ENCODE data around the gene AQR. TPM values are rescaled to one million over a fixed set of nuclear protein-coding genes. Genes with fewer than 3 reads are reported as not detected.
"Not testable (repeated sequence)": the region's sequence is repeated elsewhere in the genome, so short reads cannot be mapped to it uniquely, and the experiment has no call there.

Gene AQR
- polyA plus RNA-seq, 1 of the 3 experiments (the other 2 are of a cell fraction): 11.6 TPM

- no peak overlapping the region for H3K27ac ChIP-seq (ENCODE audit: low read depth in 2 of 2, low read length in 1 of 2)
- H3K9ac ChIP-seq: no peak overlapping the region
- CTCF ChIA-PET: interaction anchor here (0.6 to 4.0 kb wide), 3 partner anchors 26 to 450 kb away, joined by 3 to 13 read pairs (median 3); partner anchors contain the start of gene AQR
- no peak overlapping the region for H3K4me2 ChIP-seq
- H3K79me2 ChIP-seq (ENCODE audit: insufficient read depth): no peaks in the 10 kb centered on the region
- peaks cover 64 to 70% of the 10 kb centered on the region in 2 experiments for H3K36me3 ChIP-seq (replicated peaks in 1 of 2; ENCODE audit: control insufficient read depth in 1 of 2, insufficient read depth in 2 of 2, low read length in 1 of 2)
- DNase-seq: no peak
- no peaks in the 10 kb centered on the region for H3K4me1 ChIP-seq (ENCODE audit: control insufficient read depth in 1 of 2, insufficient read depth in 2 of 2, low read depth in 1 of 2, low read length in 1 of 2)
- H3K4me3 ChIP-seq (ENCODE audit: low read depth in 2 of 2, low read length in 1 of 2): no peak overlapping the region
- POLR2A ChIA-PET: no interaction called here
- peaks cover 11% of the 10 kb centered on the region for H3F3A ChIP-seq (replicated peaks; ENCODE audit: insufficient read depth)
- H2AFZ ChIP-seq (ENCODE audit: low read depth): no peak overlapping the region
- H3K27me3 ChIP-seq (ENCODE audit: insufficient read depth): no peaks in the 10 kb centered on the region
- H3K9me3 ChIP-seq: no peaks in the 10 kb centered on the region
- H4K20me1 ChIP-seq (ENCODE audit: insufficient read depth): peaks cover 3% of the 10 kb centered on the region; the same call in 1 of the 2 replicates
- no peaks in the 10 kb centered on the region for H3K9me2 ChIP-seq
- TF ChIP-seq CHD2 (IDR thresholded peaks at IDR 0.05; ENCODE audit: low read length, partially characterized antibody) (no peak), RXRA (IDR thresholded peaks at IDR 0.05; ENCODE audit: borderline replicate concordance, low read depth) (no peak), EZH2phosphoT487 (IDR thresholded peaks at IDR 0.05; ENCODE audit: borderline replicate concordance, low read depth) (no peak), MEF2A (IDR thresholded peaks at IDR 0.05; ENCODE audit: borderline replicate concordance, low read depth) (no peak), MXI1 (IDR thresholded peaks at IDR 0.05; ENCODE audit: low read depth, low read length) (no peak)
Observed at GRCh38 chr15:34943711-34944110, 25.8 kb downstream of the AQR start.

DNA sequence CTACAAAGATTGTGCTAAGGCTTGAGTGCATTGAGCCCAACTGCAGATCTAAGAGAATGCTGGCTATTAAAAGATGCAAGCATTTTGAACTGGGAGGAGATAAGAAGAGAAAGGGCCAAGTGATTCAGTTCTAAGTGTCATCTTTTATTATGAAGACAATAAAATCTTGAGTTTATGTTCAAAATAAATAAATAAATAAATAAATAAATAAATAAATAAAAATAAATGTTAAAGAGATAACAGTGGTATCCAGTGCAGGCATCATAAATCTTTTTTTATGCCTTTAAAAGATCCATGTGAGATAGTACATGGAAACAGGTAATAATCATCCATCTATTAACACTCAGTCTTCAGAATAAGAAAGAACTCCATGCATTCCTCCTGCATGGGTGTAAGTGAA, 26.3 kb downstream of the AQR start:
- DNase-seq; H2AFZ ChIP-seq (ENCODE audit: low read depth); H3K9ac ChIP-seq; H3K27me3 ChIP-seq (ENCODE audit: insufficient read depth); POLR2A ChIA-PET; H3K4me2 ChIP-seq; H3K9me2 ChIP-seq; H3K4me1 ChIP-seq (ENCODE audit: control insufficient read depth in 1 of 2, insufficient read depth in 2 of 2, low read depth in 1 of 2, low read length in 1 of 2); H3K79me2 ChIP-seq (ENCODE audit: insufficient read depth); H3K27ac ChIP-seq (ENCODE audit: low read depth in 2 of 2, low read length in 1 of 2); H3K4me3 ChIP-seq (ENCODE audit: low read depth in 2 of 2, low read length in 1 of 2); H3K9me3 ChIP-seq; H4K20me1 ChIP-seq (ENCODE audit: insufficient read depth): not testable (repeated sequence)
- Histone ChIP-seq H3K36me3 (replicated peaks in 1 of 2; ENCODE audit: control insufficient read depth in 1 of 2, insufficient read depth in 2 of 2, low read length in 1 of 2) (peaks cover 63 to 71% of the 10 kb centered on the region in 2 experiments), H3F3A (replicated peaks; ENCODE audit: insufficient read depth) (peaks cover 11% of the 10 kb centered on the region)
- CTCF ChIA-PET: interaction anchor here (4.0 kb wide), 1 partner anchor 27 kb away, joined by 13 read pairs; the partner anchor contains the start of gene AQR

- 91% methylated on average over 6 of the region's 6 CpGs for WGBS (ENCODE audit: low lambda C conversion rate)
- Histone ChIP-seq H3F3A (replicated peaks; ENCODE audit: insufficient read depth) (peaks cover 11% of the 10 kb centered on the region), H3K9ac (no peak overlapping the region), H3K9me2 (no peaks in the 10 kb centered on the region), H3K79me2 (ENCODE audit: insufficient read depth) (no peaks in the 10 kb centered on the region), H4K20me1 (ENCODE audit: insufficient read depth) (peaks cover 3% of the 10 kb centered on the region; the same call in 1 of the 2 replicates), H3K9me3 (no peaks in the 10 kb centered on the region), H3K36me3 (replicated peaks in 1 of 2; ENCODE audit: control insufficient read depth in 1 of 2, insufficient read depth in 2 of 2, low read length in 1 of 2) (peaks cover 57 to 67% of the 10 kb centered on the region in 2 experiments), H3K27ac (ENCODE audit: low read depth in 2 of 2, low read length in 1 of 2) (no peak overlapping the region), H3K27me3 (ENCODE audit: insufficient read depth) (no peaks in the 10 kb centered on the region), H3K4me3 (ENCODE audit: low read depth in 2 of 2, low read length in 1 of 2) (no peak overlapping the region), H3K4me1 (ENCODE audit: control insufficient read depth in 1 of 2, insufficient read depth in 2 of 2, low read depth in 1 of 2, low read length in 1 of 2) (no peaks in the 10 kb centered on the region), H3K4me2 (no peak overlapping the region), H2AFZ (ENCODE audit: low read depth) (no peak overlapping the region)
- ChIA-PET CTCF (interaction anchor here (0.9 to 4.0 kb wide), 2 partner anchors 27 to 330 kb away, joined by 3 to 13 read pairs; partner anchors contain the start of gene AQR), POLR2A (no interaction called here)
- DNase-seq: no peak
- no peak for TF ChIP-seq RFX5 (IDR thresholded peaks at IDR 0.05; ENCODE audit: low read length)
- TF ChIP-seq NFIC (IDR thresholded peaks at IDR 0.05; ENCODE audit: borderline replicate concordance): peak; percentile 46
Observed at GRCh38 chr15:34942363-34942762, 27.2 kb downstream of the AQR start.
